Measurements from ENCODE around the gene ZNF737. TPM values are rescaled to one million over a fixed set of nuclear protein-coding genes. Genes with fewer than 3 reads are reported as not detected.
A peak's percentile ranks its signal among the peaks of the same experiment; 100 is the strongest.
"Not testable (repeated sequence)": the region's sequence is repeated elsewhere in the genome, so short reads cannot be mapped to it uniquely, and the experiment has no call there.

The ZNF737 gene
- total RNA-seq, result 5.6 and 7.0 TPM in 2 replicates

DNA sequence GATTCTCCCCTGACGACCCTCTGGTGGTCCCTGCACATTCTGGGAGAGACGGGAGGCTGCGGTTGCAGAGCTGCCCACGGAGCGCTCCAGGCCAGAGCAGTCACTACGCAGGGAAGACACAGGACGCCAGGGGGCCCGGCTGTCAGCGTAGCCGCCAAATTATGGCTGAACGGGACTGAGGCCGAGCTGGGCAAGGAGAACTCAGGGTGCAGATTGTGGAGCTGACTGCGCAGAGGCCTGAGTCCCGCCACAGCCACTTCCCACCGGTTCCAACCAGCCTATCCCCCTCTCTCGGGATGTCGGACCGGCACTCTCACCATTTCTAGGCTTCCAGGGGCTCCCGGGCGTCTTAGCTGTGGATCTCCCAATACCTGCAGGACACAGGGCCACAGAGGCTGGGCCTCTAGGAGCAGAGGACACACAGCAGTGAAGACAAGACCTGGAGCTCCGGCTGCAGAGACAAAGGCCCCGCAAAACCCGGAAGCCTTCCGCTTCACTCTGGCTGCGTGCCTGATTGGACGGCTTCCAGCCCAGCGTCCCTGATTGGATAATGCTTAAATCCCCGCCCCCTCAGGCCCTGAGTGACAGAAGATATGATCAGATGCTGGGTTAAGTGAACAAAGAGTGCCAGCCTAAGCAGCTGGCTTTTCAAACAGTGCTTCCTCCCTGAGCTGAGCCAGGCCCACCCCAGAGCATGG lies at the start of gene ZNF737:
Gene ZNF737 (minus strand): TSS at position 461 of the 698 bp plus-strand sequence. CDS start 141 bp downstream, at position 320.
- peak; percentile 91 for DNase-seq (ENCODE audit: low read depth, low spot score)

DNA sequence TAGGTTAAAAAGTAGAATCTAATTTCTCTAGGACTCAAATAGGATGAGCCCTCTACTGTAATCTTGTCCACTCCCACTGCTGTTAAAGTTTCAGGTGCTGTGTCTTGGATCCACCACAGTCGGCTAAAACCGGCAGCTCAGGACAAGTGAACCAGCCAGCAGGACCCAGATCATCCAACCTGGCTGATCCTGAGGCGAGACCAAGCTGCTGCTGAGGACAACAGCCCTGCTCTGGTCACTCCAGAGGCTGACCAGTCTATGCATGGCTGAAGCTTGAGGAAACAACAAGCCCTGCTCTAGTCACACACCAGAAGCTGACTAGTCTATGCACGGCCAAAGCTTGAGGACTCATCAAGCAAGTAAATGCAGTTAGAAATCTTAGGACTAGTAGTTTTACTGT lies 49.4 kb upstream of the ZNF737 start:
- not testable (repeated sequence) for DNase-seq (ENCODE audit: low read depth, low spot score)

GRCh38 chr19:20612711-20613316 lies 47.2 kb upstream of the ZNF737 start:
- DNase-seq (ENCODE audit: low read depth, low spot score), result no peak

DNA sequence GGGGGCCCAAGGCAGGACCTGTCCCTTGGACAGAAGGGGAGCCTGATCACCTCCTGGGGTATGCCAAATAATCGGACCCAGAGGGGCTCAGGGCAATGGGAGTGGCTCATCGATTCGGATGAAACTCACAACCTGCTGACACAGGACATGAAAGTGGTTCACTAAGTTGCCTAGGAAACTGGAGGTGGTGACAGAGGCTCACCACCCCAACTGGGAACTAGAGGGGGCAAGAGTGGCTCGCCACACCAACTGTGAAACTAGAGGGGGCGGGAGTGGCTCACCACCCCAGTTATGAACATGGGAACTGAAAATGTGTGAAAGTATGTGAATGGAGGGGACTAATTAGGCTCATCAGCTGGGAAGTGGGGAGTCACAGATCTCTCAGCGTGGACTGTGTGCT lies 46.3 kb upstream of the ZNF737 start:
- DNase-seq (ENCODE audit: low read depth, low spot score), result no peak

DNA sequence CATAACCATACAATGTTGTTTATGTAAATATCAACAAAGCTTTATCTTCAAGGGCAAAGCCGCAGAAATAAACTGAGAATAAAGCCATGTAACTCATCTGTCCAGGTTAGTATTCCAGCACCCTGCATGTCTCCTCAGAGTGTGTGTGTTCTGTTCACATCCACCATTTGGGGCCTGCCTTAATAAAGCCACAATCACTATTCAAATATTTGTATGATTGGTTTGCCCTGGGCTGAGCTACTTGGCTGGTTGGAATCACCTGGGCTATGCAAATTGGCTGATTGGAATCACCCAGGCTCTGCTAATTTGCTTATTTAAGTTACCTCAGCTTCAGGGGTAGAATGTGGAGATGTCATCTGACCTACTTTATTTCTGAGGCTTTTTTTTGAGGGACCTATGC lies 42.4 kb upstream of the ZNF737 start:
- DNase-seq (ENCODE audit: low read depth, low spot score), result no peak

DNA sequence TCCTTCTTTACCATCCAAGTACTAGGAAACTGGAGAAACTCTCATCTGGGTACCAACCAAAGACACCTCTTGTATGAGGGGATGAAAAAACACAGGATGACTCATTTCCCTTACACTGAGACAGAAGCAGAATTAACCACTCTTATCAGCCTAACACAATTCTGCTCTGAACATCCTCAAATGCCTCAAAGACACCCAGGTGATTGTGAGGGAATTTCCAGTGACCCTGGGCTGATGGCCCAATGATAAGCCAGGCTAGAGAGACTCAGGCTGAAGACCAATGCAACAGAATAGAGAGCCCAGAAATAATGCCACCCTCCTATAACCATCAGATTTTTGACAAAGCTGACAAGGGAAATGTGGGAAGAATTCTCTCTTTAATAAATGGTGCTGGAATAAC lies 7.0 kb downstream of the ZNF737 start:
- DNase-seq (ENCODE audit: low read depth, low spot score), result no peak

DNA sequence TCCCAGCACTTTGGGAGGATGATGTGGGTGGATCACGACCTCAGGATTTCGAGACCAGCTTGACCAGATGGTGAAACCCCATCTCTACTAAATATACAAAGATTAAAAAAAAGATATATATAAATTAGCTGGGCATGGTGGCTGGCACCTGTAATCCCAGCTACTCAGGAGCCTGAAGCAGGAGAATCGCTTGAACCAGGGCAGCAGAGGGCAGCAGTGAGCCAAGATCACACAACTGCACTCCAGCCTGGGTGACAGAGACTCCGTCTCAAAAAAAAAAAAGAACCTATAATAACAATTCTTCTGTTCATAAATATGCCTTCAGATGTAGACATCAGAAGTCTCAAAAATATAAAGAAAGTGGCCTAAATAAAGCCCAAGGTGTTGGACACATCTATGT lies 7.6 kb downstream of the ZNF737 start:
- DNase-seq (ENCODE audit: low read depth, low spot score), result no peak

DNA sequence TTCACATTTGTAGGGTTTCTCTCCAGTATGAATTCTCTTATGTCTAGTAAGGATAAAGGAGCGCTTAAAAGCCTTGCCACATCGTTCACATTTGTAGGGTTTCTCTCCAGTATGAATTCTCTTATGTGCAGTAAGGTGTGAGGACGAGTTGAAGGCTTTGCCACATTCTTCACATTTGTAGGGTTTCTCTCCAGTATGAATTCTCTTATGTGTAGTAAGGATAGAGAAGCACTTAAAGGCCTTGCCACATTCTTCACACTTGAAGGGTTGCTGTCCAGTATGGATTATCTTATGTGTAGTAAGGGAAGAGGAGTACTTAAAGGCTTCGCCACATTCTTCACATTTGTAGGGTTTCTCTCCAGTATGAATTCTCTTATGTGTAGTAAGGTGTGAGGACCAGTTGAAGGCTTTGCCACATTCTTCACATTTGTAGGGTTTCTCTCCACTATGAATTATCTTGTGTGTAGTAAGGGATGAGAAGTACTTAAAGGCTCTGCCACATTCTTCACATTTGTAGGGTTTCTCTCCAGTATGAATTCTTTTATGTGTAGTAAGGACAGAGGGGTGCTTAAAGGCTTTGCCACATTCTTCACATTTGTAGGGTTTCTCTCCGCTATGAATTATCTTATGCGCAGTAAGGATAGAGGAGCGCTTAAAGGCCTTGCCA lies 20.8 kb downstream of the ZNF737 start:
- not testable (repeated sequence) for DNase-seq (ENCODE audit: low read depth, low spot score)

DNA sequence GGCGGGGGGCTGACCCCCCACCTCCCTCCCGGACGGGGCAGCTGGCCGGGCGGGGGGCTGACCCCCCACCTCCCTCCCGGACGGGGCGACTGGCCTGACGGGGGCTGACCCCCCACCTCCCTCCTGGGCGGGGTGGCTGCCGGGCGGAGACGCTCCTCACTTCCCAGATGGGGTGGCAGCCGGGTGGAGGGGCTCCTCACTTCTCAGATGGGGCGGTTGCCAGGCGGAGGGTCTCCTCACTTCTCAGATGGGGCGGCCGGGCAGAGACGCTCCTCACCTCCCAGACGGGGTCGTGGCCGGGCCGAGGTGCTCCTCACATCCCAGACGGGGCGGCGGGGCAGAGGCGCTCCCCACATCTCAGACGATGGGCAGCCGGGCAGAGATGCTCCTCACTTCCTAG lies 35.3 kb downstream of the ZNF737 start:
- DNase-seq (ENCODE audit: low read depth, low spot score), result not testable (repeated sequence)

DNA sequence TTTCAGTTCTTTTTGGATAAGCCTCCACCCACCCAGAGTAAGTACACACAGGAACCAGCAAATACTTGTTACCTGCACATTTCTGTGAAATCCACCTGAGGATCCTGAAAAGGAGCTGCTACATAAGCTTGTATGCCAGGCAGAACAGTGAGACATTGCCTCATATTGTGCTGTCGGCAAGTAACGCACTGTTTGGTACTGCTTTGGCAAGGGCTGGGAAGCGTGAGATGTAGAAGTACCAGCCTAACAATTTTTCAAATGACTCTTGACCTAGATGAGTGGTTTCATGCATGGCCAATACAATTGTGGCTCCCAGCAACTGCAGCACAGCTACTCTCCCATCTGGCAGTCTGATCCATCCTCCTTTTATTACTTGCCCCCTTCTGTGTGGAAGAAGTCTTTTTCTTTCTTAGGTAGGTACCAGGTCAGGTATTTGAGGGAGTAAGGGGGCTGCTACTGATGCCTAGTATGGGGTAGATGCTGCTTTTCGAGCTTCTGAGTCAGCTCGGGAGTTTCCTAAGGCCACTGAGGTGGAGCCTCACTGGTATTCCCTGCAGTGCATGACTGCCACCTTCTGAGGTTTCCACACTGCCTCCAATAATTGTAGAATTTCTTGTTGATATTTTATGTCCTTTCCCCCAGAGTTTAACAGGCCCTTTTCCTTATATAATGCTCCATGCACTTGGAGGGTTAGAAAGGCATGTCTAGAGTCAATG lies 52.2 kb downstream of the ZNF737 start:
- DNase-seq (ENCODE audit: low read depth, low spot score), result no peak

- no peak for DNase-seq (ENCODE audit: low read depth, low spot score)
Measured at GRCh38 chr19:20503476-20503875, 62.1 kb downstream of the ZNF737 start.

Other genes starting within 250 kb of the ZNF737 start
- gene ZNF626, start 95.8 kb upstream of the ZNF737 start, total RNA-seq, result 6.7 and 8.7 TPM in 2 replicates
- 2.3 and 2.5 TPM in 2 replicates for gene ZNF66, start 210.5 kb upstream of the ZNF737 start, total RNA-seq

Data from pulmonary artery endothelial cell (primary cell).